Kidney glomerular epithelial cell (primary cell): Measurements from ENCODE around the gene MED27.

Experiments
- DNase-seq: peaks from one replicate; lab custom pipeline; 2025; lab: John Stamatoyannopoulos, UW

MED27 gene

DNA sequence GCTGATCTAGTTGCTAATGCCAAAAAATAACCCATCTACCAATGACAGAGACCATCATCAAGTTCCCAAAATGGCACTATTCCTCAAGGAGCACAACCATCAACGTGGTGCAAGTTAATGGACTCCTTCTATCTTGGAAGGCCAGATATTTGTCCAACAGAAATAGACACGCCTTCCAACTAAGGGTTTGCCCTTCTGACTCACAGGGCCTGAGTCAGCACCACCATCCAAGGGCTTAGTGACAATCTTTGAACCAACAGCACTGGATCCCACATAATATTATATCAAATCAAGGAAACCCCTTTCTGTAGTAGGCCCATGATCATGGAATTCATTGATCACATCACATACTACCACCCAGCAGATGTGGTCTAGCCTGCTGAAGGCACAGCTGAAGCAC is 84.3 kb downstream of the MED27 start:
- no peak for DNase-seq

- DNase-seq, result no peak
These were observed 85.1 kb downstream of the MED27 start for GRCh38 chr9:131994364-131995125.

DNA sequence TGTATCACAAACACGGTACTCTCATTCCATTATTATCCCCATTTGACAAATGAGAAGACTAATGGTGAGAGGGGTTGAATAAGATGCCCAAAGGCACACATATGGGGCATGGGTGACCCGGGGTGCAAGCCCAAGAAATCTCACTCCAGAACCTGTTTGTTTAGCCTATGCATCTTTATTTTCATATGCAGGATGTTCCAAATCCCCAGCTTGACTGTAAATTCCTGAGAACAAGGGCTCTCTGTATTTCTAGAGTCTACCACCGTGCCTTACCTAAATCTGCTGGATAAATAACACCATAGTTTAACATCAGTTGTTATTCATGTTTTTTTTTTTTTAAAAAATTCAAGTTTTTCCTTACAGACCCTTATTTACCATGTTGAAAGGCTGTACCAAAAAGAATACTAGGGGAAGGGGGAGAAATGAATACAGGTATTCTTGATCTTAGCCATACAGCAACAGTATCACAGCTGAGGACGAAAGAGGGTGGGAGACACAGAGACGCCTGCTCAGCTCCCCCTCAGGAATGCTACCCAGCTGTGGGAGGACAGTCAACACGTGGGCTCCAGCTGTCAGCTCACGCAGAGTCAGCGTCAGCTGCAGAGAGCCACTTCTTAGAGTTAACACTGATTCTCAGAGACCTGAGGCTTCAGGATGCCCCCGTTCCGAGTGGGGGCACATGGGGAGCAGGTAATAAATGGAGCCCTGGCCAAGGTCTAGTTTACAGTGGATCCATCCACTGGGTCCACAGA is 86.6 kb downstream of the MED27 start:
- no peak for DNase-seq

DNA sequence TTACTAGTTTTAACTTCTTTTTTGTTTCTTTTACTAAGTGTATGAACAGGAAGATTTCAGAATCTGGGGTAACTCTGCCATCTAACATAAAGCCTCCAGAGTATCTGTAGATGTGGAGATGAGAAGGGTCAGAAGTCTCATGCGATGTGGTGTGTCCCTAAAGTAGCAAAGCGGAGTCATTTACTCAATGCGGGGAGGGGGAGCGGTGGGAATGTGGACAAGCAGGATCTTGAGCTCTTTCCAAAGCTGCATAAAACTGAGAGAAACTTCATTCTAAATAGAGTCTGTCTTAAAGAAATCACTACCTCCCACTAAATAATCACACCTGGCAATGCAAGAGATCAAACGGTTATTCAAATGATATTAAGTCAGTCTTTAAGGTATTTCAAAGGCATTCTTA is 92.4 kb downstream of the MED27 start:
- DNase-seq, result no peak

- DNase-seq, result no peak
These were observed 93.1 kb downstream of the MED27 start for GRCh38 chr9:131986576-131986975.

GRCh38 chr9:131986089-131986488 is 93.6 kb downstream of the MED27 start:
- no peak for DNase-seq

DNA sequence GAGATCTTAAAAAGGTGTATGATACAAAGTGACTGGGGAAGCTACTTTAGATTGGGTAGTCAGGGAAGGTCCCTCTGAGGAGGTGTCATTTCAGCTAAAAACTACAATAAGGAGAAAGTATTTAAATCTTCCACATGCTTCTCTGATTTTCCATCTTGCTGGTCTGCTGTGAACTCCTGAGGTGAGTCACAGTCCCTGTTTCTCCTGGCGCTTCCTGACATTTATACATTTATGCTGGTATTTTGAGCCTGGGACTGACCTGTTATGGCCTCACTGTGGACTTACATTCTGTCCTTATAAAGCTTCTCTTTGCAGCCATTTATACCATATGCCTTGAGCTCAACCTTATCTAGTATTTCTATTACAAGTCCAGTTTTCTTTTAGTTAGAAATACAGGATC is 95.1 kb downstream of the MED27 start:
- DNase-seq, result no peak

GRCh38 chr9:131982671-131983239 is 96.9 kb downstream of the MED27 start:
- DNase-seq, result no peak

GRCh38 chr9:131982102-131982501 is 97.6 kb downstream of the MED27 start:
- DNase-seq, result no peak

DNA sequence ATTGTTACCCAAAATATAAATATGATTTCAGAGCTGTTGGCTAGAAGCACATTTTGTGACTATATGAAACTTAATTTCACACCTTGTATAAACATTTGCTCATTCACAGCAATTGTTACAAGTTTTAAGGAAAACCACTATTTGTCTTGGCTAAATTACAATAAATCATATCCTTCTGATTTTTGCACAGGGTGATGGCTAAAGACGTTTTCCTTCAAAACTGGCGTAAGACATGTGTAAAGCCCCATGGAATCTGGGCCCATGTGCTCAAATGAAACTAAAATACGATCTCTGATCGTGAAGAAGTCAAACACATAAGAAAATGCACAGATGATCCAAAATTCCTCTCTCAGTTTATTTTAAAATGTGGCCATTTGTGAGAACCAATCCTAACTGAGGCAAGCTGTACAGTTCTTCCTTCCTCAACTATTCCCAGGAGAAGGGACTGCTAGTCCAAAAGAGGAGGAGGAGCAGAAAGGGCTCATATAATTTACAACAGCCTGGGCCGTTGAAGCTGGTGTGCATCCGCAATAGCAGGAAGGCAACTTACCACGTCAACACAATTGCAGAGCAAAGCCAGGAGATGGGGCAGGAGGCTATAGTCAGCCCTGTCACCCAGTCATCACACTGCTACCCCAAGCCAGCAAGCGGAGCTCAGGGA is 98.4 kb downstream of the MED27 start:
- DNase-seq, result no peak

- no peak for DNase-seq
These were observed 99.2 kb downstream of the MED27 start for GRCh38 chr9:131980267-131981016.

- no peak for DNase-seq
These were observed 102.4 kb downstream of the MED27 start for GRCh38 chr9:131977109-131977838.

- DNase-seq, result no peak
These were observed 103.2 kb downstream of the MED27 start for GRCh38 chr9:131976157-131977108.

GRCh38 chr9:131972889-131973288 is 106.8 kb downstream of the MED27 start:
- no peak for DNase-seq

- DNase-seq, result no peak
These were observed 108.1 kb downstream of the MED27 start for GRCh38 chr9:131971482-131972074.

- no peak for DNase-seq
These were observed 110.1 kb downstream of the MED27 start for GRCh38 chr9:131969469-131969989.

GRCh38 chr9:131968632-131969031 is 111.0 kb downstream of the MED27 start:
- DNase-seq, result no peak

GRCh38 chr9:131965841-131966240 is 113.8 kb downstream of the MED27 start:
- DNase-seq, result no peak

- no peak for DNase-seq
These were observed 114.6 kb downstream of the MED27 start for GRCh38 chr9:131965103-131965502.
